Loucy (cell line): Measurements from ENCODE around the gene SAMD13.

ENCODE experiments used
- EZH2phosphoT487 ChIP-seq: fragments of 200-600 bp; IDR thresholded peaks from 2 replicates; pipeline ENCODE4 v1.6.1; 2018; ENCODE audit warnings: antibody characterized with exemption, mild to moderate bottlenecking, moderate library complexity, borderline replicate concordance
- TF ChIP-seq, protein P1 (sequence below): fragments of 200-600 bp; sonication (generic); conservative IDR thresholded peaks from 2 replicates; pipeline ENCODE4 v1.5.1; 2014; ENCODE audit warnings: mild to moderate bottlenecking, antibody characterized with exemption, low read length

DNA sequence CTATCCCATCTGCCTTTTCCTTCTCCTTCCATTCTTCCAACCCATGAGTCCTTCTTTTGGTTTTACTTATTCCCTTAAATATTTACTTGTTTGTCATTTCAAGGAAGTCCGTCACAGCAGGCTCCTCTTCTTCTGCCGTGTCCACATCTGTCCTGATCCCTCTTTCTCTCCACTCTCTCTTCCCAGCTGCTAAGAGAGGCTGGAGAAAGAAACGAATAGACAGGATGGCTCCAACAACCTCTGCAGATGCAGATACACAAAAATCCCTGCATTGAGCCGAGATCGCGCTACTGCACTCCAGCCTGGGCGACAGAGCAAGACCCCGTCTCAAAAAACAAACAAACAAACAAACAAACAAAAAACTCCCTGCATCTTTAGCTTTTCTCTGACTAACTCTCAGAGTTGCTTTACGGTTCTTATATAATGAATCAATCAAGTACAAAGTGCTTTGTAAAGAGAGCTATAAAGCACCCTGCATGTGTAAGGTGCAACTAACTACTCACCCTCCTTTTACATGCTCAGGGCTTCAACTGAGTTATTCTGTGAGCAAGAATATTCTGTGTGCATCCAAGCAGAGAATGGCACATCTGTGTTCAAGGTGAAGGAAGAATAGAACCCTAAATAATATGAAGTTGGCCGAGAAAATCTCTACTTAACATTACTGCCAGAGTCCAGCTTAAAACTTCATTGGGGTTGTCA lies 3.8 kb upstream of the SAMD13 start:
- TF ChIP-seq, protein P1, sequence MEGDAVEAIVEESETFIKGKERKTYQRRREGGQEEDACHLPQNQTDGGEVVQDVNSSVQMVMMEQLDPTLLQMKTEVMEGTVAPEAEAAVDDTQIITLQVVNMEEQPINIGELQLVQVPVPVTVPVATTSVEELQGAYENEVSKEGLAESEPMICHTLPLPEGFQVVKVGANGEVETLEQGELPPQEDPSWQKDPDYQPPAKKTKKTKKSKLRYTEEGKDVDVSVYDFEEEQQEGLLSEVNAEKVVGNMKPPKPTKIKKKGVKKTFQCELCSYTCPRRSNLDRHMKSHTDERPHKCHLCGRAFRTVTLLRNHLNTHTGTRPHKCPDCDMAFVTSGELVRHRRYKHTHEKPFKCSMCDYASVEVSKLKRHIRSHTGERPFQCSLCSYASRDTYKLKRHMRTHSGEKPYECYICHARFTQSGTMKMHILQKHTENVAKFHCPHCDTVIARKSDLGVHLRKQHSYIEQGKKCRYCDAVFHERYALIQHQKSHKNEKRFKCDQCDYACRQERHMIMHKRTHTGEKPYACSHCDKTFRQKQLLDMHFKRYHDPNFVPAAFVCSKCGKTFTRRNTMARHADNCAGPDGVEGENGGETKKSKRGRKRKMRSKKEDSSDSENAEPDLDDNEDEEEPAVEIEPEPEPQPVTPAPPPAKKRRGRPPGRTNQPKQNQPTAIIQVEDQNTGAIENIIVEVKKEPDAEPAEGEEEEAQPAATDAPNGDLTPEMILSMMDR, result no peak
- no peak for TF ChIP-seq EZH2phosphoT487
